SK-N-SH (cell line): Measurements from ENCODE around the gene IL16. TPM values are rescaled to one million over a fixed set of nuclear protein-coding genes. Genes with fewer than 3 reads are reported as not detected.

Experiments used
- CTCF ChIA-PET: fragments of 300-600, 350-600 bp; formaldehyde crosslinking; extraction: SDS; loops from one replicate; lab custom pipeline; 2021; lab: Yijun Ruan, JAX
- POLR2A ChIA-PET: fragments of 350-600 bp; sonication (Branson Sonifier 250); formaldehyde crosslinking; extraction: SDS; loops from one replicate; lab custom pipeline; 2020; ENCODE audit warnings: antibody characterized with exemption, inconsistent platforms; lab: Yijun Ruan, JAX
- DNase-seq: peaks from one replicate; pipeline ENCODE4 v3.0.0; 2012
- H2AFZ ChIP-seq: fragments of 200-600 bp; sonication (generic); 2 replicates; pipeline ENCODE4 v1.8.1; 2016; ENCODE audit warnings: antibody characterized with exemption, mild to moderate bottlenecking, low read depth
- H3F3A ChIP-seq: fragments of 200-600 bp; sonication (generic); replicated peaks from 2 replicates; pipeline ENCODE3; 2016; ENCODE audit warnings: antibody characterized with exemption, mild to moderate bottlenecking; ENCODE audit not compliant: insufficient read depth
- H3K27ac ChIP-seq, 2 experiments: fragments of 200-500 bp in 1 of 2; fragments of 200-600 bp in 1 of 2; sonication (Bioruptor generic) in 1 of 2; sonication (generic), shearing (Covaris generic) in 1 of 2; 2 replicates each; pipeline versions ENCODE4 v1.5.1 to v1.6.1; 2014 to 2016; ENCODE audit warnings: low read depth in 2 of 2, inconsistent platforms in 1 of 2, low read length in 1 of 2, mild to moderate bottlenecking in 1 of 2, mixed read lengths in 1 of 2
- H3K27me3 ChIP-seq: fragments of 200-600 bp; sonication (generic), shearing (Covaris generic); 2 replicates; pipeline ENCODE4 v1.6.1; 2016; ENCODE audit warnings: mixed run types; ENCODE audit not compliant: insufficient read depth
- H3K36me3 ChIP-seq, 2 experiments: fragments of 200-500 bp in 1 of 2; fragments of 200-600 bp in 1 of 2; sonication (Bioruptor generic) in 1 of 2; sonication (generic) in 1 of 2; replicated peaks in 1 of 2; 2 replicates each; pipeline versions ENCODE3 to v1.5.1; 2014 to 2016; ENCODE audit warnings: low read length in 1 of 2, mild to moderate bottlenecking in 1 of 2; ENCODE audit not compliant: insufficient read depth in 2 of 2, control insufficient read depth in 1 of 2
- H3K4me1 ChIP-seq, 2 experiments: fragments of 200-500 bp in 1 of 2; fragments of 200-600 bp in 1 of 2; sonication (Bioruptor generic) in 1 of 2; sonication (generic), shearing (Covaris generic) in 1 of 2; 2 replicates each; pipeline versions ENCODE4 v1.5.1 to v1.6.1; 2014 to 2016; ENCODE audit warnings: low read depth in 1 of 2, low read length in 1 of 2, mixed run types in 1 of 2; ENCODE audit not compliant: insufficient read depth in 2 of 2, control insufficient read depth in 1 of 2
- H3K4me2 ChIP-seq: fragments of 200-600 bp; sonication (generic), shearing (Covaris generic); 2 replicates; pipeline ENCODE4 v1.6.1; 2017; ENCODE audit warnings: mixed run types
- H3K4me3 ChIP-seq, 2 experiments: fragments of 200-500 bp in 1 of 2; fragments of 200-600 bp in 1 of 2; sonication (Bioruptor generic) in 1 of 2; sonication (generic), shearing (Covaris generic) in 1 of 2; 2 replicates each; pipeline versions ENCODE4 v1.5.1 to v1.8.1; 2014 to 2016; ENCODE audit warnings: low read depth in 2 of 2, inconsistent platforms in 1 of 2, low read length in 1 of 2, mild to moderate bottlenecking in 1 of 2, mixed read lengths in 1 of 2, moderate library complexity in 1 of 2
- H3K79me2 ChIP-seq: fragments of 200-600 bp; sonication (generic); 2 replicates; pipeline ENCODE4 v1.8.1; 2017; ENCODE audit warnings: mild to moderate bottlenecking; ENCODE audit not compliant: insufficient read depth
- H3K9ac ChIP-seq: fragments of 200-600 bp; sonication (generic); 2 replicates; pipeline ENCODE4 v1.6.1; 2017; ENCODE audit warnings: mixed run types
- H3K9me2 ChIP-seq: fragments of 200-600 bp; sonication (generic); 2 replicates; pipeline ENCODE4 v1.6.1; 2017; ENCODE audit warnings: mixed run types
- H3K9me3 ChIP-seq: fragments of 200-600 bp; sonication (generic); 2 replicates; pipeline ENCODE4 v1.6.1; 2017; ENCODE audit warnings: mixed run types, mild to moderate bottlenecking, moderate library complexity
- H4K20me1 ChIP-seq: fragments of 200-600 bp; sonication (generic); 2 replicates; pipeline ENCODE4 v1.6.1; 2017; ENCODE audit warnings: mild to moderate bottlenecking, mixed run types; ENCODE audit not compliant: insufficient read depth
- FOSL2 ChIP-seq: IDR thresholded peaks from 2 replicates; pipeline ENCODE4 v1.4.0; 2012; ENCODE audit warnings: low read depth, mild to moderate bottlenecking, moderate library complexity, borderline replicate concordance
- FOXJ3 ChIP-seq: sonication (generic); formaldehyde crosslinking; IDR thresholded peaks from 2 replicates; pipeline ENCODE4 v1.5.1; 2020; ENCODE audit warnings: mild to moderate bottlenecking, missing genetic modification reagents
- RXRA ChIP-seq: IDR thresholded peaks from 2 replicates; pipeline ENCODE4 v1.4.0; 2012; ENCODE audit warnings: low read depth, mild to moderate bottlenecking, borderline replicate concordance
- SIN3A ChIP-seq: IDR thresholded peaks from 2 replicates; pipeline ENCODE4 v1.6.1; 2012; ENCODE audit warnings: low read depth, mild to moderate bottlenecking, low read length, moderate library complexity, borderline replicate concordance
- TAF1 ChIP-seq: IDR thresholded peaks from 2 replicates; pipeline ENCODE4 v1.6.1; 2012; ENCODE audit warnings: low read depth, mild to moderate bottlenecking, low read length, moderate library complexity, borderline replicate concordance
- WGBS: methylation state at CpG from one replicate; pipeline ENCODE4 v1.1.6; 2017; ENCODE audit warnings: low lambda C conversion rate; 5-methylcytosine and 5-hydroxymethylcytosine counted together
- polyA plus RNA-seq, 3 experiments: library from polyadenylated mRNA; depleted of rRNA; stranded (reverse); fragments of >200 nt; gene quantifications; 2 replicates each; pipeline ENCODE4 v1.2.3, GENCODE V29; 2012
- TF ChIP-seq, protein P1 (sequence below): IDR thresholded peaks from 2 replicates; pipeline ENCODE4 v1.4.0; 2012; ENCODE audit warnings: low read depth
- TF ChIP-seq, protein P2 (sequence below): fragments of 150-350 bp; IDR thresholded peaks from 2 replicates; pipeline ENCODE4 v1.6.1; 2016; ENCODE audit warnings: mild to moderate bottlenecking, low read depth, low read length
- TF ChIP-seq, protein P3 (sequence below): fragments of 200-600 bp; sonication (generic); IDR thresholded peaks from 2 replicates; pipeline ENCODE4 v1.6.1; 2017; ENCODE audit warnings: antibody characterized with exemption, mild to moderate bottlenecking, moderate library complexity
- TF ChIP-seq, protein P4 (sequence below): IDR thresholded peaks from 2 replicates; pipeline ENCODE4; 2012

The IL16 gene
- polyA plus RNA-seq, 1 of the 3 experiments (the other 2 are of a cell fraction), result not detected

DNA sequence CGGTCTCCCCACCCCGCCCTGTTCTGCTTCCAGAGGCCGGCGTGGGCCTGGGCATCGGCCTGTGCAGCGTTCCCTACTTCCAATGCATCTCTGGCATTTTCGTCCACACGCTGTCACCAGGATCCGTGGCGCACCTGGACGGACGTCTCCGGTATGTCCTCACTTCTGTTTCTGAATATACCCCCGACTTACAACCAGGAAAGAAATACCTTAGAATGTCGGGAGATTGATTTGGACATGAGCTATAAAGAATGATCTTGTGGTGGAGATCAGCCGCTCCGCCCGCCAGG, 85.9 kb downstream of the IL16 start:
- CTCF ChIA-PET, result interaction anchor here (1.7 to 7.2 kb wide), 5 partner anchors 8 to 176 kb away, joined by 5 to 57 read pairs (median 10); no protein-coding TSS in a partner anchor
- WGBS, result 71% methylated on average over 18 of the region's 18 CpGs

DNA sequence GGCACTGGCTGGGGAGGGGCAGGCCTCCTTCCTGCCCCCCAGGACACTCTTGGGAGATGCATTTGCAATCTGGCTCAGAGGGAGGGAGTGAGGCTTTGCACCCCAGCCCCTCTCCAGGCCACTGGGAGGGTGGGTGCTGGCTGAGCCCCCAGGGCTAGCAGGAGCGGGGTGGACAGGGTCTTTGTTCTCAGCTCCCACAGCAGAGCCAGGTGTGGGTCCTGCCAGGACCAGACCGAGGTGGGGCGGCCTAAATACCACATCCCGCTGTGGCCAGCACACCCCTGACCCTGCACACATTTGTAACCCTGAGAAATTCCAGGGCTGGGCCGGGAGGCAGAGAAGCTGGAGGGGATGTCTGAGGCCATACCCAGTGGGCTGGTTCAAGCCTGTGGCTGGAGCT, 86.2 kb downstream of the IL16 start:
- ChIA-PET CTCF (interaction anchor here (0.9 to 7.2 kb wide), 6 partner anchors 8 to 177 kb away, joined by 3 to 57 read pairs (median 8); no protein-coding TSS in a partner anchor), POLR2A (no interaction called here)
- WGBS, result 36% methylated on average over 1 of the region's 5 CpGs
- Histone ChIP-seq H3K4me2 (no peak overlapping the region), H4K20me1 (no peaks in the 10 kb centered on the region), H3K9me2 (no peaks in the 10 kb centered on the region), H3K4me3 (no peak overlapping the region), H2AFZ (no peak overlapping the region), H3K27me3 (peaks cover 31% of the 10 kb centered on the region), H3K27ac (no peak overlapping the region), H3K9ac (no peak overlapping the region), H3K9me3 (no peaks in the 10 kb centered on the region), H3F3A (no peaks in the 10 kb centered on the region), H3K36me3 (no peaks in the 10 kb centered on the region), H3K4me1 (no peaks in the 10 kb centered on the region), H3K79me2 (no peaks in the 10 kb centered on the region)
- TF ChIP-seq TAF1, result no peak
- TF ChIP-seq, protein P1, sequence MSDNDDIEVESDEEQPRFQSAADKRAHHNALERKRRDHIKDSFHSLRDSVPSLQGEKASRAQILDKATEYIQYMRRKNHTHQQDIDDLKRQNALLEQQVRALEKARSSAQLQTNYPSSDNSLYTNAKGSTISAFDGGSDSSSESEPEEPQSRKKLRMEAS, result no peak
- no peak for DNase-seq

More for the DNA sequence above, 85.9 kb downstream of the IL16 start:
- H3K36me3 ChIP-seq, result no peaks in the 10 kb centered on the region
- no peaks in the 10 kb centered on the region for H3K9me2 ChIP-seq
- POLR2A ChIA-PET, result no interaction called here
- no peak overlapping the region for H3K9ac ChIP-seq
- no peak for DNase-seq
- no peaks in the 10 kb centered on the region for H4K20me1 ChIP-seq
- no peaks in the 10 kb centered on the region for H3K4me1 ChIP-seq
- no peak overlapping the region for H2AFZ ChIP-seq
- TF ChIP-seq, protein P2, sequence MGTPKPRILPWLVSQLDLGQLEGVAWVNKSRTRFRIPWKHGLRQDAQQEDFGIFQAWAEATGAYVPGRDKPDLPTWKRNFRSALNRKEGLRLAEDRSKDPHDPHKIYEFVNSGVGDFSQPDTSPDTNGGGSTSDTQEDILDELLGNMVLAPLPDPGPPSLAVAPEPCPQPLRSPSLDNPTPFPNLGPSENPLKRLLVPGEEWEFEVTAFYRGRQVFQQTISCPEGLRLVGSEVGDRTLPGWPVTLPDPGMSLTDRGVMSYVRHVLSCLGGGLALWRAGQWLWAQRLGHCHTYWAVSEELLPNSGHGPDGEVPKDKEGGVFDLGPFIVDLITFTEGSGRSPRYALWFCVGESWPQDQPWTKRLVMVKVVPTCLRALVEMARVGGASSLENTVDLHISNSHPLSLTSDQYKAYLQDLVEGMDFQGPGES, result no peak
- TF ChIP-seq, protein P3, sequence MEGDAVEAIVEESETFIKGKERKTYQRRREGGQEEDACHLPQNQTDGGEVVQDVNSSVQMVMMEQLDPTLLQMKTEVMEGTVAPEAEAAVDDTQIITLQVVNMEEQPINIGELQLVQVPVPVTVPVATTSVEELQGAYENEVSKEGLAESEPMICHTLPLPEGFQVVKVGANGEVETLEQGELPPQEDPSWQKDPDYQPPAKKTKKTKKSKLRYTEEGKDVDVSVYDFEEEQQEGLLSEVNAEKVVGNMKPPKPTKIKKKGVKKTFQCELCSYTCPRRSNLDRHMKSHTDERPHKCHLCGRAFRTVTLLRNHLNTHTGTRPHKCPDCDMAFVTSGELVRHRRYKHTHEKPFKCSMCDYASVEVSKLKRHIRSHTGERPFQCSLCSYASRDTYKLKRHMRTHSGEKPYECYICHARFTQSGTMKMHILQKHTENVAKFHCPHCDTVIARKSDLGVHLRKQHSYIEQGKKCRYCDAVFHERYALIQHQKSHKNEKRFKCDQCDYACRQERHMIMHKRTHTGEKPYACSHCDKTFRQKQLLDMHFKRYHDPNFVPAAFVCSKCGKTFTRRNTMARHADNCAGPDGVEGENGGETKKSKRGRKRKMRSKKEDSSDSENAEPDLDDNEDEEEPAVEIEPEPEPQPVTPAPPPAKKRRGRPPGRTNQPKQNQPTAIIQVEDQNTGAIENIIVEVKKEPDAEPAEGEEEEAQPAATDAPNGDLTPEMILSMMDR, result no peak
- TF ChIP-seq, protein P4, sequence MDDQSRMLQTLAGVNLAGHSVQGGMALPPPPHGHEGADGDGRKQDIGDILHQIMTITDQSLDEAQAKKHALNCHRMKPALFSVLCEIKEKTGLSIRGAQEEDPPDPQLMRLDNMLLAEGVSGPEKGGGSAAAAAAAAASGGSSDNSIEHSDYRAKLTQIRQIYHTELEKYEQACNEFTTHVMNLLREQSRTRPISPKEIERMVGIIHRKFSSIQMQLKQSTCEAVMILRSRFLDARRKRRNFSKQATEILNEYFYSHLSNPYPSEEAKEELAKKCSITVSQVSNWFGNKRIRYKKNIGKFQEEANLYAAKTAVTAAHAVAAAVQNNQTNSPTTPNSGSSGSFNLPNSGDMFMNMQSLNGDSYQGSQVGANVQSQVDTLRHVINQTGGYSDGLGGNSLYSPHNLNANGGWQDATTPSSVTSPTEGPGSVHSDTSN, result no peak
- no peak for TF ChIP-seq FOSL2
- no peak for TF ChIP-seq FOXJ3
- TF ChIP-seq RXRA, result no peak
- no peak for TF ChIP-seq SIN3A
- TF ChIP-seq, all 33 proteins: peak for 0
- H3K27ac ChIP-seq, result no peak overlapping the region
- H3K79me2 ChIP-seq, result no peaks in the 10 kb centered on the region
- H3K4me2 ChIP-seq, result no peak overlapping the region
- no peaks in the 10 kb centered on the region for H3K9me3 ChIP-seq
- H3K27me3 ChIP-seq, result peaks cover 31% of the 10 kb centered on the region
- H3K4me3 ChIP-seq, result no peak overlapping the region
- H3F3A ChIP-seq, result no peaks in the 10 kb centered on the region
